Choroid plexus epithelial cell (primary cell): Measurements from ENCODE around the gene TNS1.

ENCODE experiments used
- DNase-seq: peaks from one replicate; pipeline ENCODE4 v3.0.0-alpha.2; 2010; ENCODE audit warnings: low read depth
- H3K4me3 ChIP-seq: 2 replicates; pipeline ENCODE4 v1.5.1; 2011; ENCODE audit warnings: low read depth, mild to moderate bottlenecking, control low read depth, low read length, moderate library complexity
- TF ChIP-seq, protein P1 (sequence below): conservative IDR thresholded peaks from 2 replicates; pipeline ENCODE4 v1.5.1; 2011; ENCODE audit warnings: low read depth, mild to moderate bottlenecking, control low read depth, inconsistent platforms, low read length, moderate library complexity

Gene TNS1

DNA sequence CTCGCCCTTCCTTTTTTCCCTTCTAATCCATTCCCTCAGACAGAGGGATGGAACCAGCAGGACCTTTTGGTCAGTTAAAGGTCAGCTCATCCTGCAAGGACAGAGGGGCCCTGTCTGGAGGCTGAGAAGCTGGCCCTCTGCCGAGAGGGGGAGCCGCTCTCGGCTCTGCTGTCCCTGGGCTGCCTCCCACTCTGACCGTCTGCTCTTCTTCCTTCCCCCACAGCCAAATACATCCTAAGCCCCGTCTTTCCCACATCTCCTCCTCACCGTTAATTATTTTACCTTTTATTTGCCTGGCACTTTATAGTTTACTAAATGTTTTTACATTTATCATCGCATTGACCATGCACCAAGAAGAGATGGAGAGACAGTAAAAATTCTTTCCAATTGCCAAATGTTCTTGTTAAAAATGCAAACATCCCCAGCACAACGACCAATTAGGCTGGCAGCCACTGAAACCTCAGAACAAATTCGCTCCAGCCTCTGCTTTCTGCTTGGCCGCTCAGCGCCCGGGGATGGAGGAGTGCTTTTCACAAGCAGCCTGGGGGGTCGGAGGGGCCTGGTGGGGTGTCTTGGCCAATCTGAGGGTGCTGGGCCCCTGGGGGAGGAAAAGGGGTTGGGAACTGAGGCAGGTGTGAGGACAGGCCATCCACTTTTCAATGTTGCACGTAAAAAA, 123.7 kb downstream of the TNS1 start:
- TF ChIP-seq, protein P1, sequence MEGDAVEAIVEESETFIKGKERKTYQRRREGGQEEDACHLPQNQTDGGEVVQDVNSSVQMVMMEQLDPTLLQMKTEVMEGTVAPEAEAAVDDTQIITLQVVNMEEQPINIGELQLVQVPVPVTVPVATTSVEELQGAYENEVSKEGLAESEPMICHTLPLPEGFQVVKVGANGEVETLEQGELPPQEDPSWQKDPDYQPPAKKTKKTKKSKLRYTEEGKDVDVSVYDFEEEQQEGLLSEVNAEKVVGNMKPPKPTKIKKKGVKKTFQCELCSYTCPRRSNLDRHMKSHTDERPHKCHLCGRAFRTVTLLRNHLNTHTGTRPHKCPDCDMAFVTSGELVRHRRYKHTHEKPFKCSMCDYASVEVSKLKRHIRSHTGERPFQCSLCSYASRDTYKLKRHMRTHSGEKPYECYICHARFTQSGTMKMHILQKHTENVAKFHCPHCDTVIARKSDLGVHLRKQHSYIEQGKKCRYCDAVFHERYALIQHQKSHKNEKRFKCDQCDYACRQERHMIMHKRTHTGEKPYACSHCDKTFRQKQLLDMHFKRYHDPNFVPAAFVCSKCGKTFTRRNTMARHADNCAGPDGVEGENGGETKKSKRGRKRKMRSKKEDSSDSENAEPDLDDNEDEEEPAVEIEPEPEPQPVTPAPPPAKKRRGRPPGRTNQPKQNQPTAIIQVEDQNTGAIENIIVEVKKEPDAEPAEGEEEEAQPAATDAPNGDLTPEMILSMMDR: peak; percentile 13

DNA sequence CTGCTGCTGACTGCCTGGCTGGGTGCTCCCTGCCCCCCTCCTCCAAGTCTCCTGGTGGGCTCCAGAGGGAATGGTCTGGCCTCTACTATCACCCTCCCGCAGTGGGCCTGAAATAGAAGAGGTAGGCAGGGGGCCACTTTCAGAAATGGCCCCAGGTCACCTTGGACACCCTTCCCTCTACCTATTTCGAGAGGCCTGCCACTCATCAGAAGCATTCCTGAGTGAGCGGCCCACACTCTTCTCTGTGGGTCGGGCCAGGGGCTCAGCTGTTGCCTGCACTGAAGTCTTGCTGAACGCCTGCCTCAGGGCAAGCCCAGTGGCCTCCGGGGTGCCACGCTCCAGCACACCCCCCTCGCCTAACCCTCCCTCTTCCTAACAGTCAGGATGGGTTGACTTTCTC, 124.9 kb downstream of the TNS1 start:
- TF ChIP-seq, protein P1: no peak
- DNase-seq: no peak
- no peak overlapping the region for H3K4me3 ChIP-seq

More for the DNA sequence above, 123.7 kb downstream of the TNS1 start:
- no peak for DNase-seq
- no peak overlapping the region for H3K4me3 ChIP-seq

DNA sequence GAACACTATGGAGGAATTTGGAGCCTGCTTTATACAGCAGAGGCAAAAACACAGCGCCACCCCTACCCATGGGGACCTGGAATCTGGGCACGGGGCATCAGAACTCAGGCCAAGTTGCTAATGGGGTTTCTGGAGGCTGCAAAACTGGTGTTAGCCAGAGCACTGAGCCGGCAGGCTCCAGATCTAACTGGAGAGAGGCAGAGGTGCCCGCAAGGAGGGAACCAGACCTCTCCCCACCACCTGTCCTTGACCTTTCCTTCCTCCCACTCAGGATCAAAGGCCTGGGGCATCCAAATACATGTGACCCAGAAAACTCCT, 126.6 kb downstream of the TNS1 start:
- TF ChIP-seq, protein P1: no peak
- no peak for DNase-seq
- H3K4me3 ChIP-seq: no peak overlapping the region

DNA sequence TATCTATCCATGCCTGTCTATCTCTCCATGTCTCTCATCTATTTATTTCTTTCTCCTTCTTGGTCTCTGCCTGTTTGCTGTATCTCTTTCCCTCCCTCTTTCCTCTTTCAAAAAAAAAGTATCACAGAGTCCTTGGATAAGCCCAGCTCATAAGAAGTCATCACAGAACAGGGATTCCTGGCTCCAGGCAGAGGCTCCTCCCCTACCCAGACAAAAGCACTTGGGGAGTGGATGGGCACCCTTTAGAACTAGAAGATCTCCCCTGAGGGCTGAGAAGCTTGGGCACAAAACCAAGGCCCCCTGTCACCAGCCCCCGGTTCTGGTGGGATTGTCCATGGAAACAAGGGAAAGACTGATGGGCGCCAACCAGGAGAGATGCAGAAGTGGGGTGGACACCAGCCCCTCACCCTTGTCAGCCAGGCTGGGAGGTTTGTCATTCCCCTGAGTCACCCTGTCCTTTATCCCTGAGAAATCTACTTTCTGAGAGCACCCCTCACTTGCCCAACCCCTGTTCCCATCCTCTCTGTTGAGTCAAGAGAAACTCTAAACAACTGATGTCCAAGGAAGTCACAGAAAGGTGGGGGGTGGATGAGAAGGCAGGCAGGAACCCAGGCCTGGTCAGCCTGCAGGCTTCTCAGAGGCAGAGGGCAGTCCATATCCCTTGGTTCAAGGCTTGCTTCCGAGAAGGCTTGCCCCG, 127.1 kb downstream of the TNS1 start:
- TF ChIP-seq, protein P1: no peak
- H3K4me3 ChIP-seq: no peak overlapping the region
- DNase-seq: no peak

DNA sequence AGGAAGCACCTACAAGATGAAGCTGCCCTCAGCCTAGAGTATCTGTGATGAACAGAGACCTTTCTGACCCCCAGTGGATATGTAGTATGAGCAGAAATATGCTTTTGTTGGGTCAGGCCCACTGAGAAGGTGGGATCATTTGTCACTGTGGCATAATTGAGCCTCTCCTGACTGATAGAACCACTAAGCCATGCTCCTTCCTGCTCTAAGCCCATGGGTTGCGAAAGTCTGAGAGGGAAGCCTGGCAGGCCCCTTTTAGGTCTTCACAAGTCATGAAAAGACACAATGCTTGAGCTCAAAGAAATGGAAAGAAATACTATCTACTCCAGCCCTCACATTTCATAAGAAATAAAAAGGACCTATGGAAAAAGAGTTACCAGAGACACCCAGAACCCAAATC, 127.7 kb downstream of the TNS1 start:
- DNase-seq: no peak
- no peak overlapping the region for H3K4me3 ChIP-seq
- TF ChIP-seq, protein P1: no peak

DNA sequence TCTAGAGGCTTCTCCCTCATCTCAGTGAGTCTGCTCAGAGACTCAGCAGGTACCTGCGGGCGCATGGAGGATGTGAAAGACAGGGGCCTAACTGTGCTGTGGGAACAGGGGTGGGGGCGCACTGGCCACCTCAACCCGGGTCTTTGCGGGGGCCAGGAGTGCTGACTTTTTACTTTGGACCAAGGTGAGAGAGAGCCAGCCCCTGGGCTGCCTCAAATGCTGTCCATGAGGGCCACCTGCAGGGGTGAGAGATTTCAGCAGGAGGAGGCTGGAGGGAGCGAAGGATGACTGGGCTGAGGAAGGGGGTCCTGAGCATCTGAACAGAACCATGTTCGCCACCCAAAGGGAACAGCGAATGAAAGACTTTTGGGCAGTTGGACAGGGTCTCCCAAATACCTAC, 129.4 kb downstream of the TNS1 start:
- TF ChIP-seq, protein P1: no peak
- no peak for DNase-seq
- no peak overlapping the region for H3K4me3 ChIP-seq

DNA sequence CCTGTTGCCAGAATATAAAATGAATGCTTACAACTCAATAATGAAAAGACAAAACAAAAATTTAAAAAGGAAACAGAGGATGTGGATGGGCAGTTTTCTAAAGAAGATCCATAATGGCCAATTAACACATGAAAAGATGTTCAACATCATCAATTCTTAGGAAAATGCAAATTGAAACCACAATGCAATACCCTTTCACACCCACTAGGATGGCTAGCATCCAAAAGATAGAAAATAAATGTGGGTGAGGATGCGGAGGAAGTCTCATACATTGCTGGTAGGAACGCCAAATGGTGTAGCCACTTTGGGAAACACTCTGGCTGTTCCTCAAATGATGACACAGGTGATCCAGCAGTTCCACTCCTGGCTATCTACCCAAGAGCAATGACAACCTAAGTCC, 130.5 kb downstream of the TNS1 start:
- DNase-seq: no peak
- TF ChIP-seq, protein P1: peak; percentile 35
- no peak overlapping the region for H3K4me3 ChIP-seq
